Measurements from ENCODE around the gene SLC6A12. TPM values are rescaled to one million over a fixed set of nuclear protein-coding genes. Genes with fewer than 3 reads are reported as not detected.

SLC6A12 gene
- total RNA-seq, 1 experiment from 2014 or later: 0.17 TPM

DNA sequence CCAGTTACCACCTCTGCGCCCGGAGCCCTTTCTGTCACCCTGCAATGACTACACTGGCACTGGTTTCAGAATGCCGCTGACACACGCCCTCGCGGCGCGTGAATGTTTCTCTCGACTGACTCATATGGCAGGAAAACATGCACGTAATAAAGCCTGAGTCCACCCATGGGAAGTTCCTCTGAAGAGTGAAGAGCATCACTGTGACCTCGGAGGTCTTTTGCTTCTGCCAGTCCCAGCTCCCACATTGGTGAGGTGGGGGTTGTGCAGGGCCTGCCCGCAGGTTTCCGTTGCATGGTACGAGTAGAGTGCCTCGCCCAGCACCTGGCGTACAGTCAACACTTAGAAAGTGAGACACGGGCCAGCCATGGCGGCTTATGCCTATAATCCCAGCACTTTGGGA lies 11.1 kb upstream of the SLC6A12 start:
- Histone ChIP-seq H3K27ac (ENCODE audit: insufficient read length, low read depth, low read length) (no peak overlapping the region), H3K27me3 (ENCODE audit: insufficient read depth, low read length) (no peaks in the 10 kb centered on the region), H3K23ac (ENCODE audit: insufficient read length, low read depth, low read length) (no peak overlapping the region), H3K14ac (ENCODE audit: insufficient read depth, low read length) (no peak overlapping the region), H3K9me3 (ENCODE audit: control insufficient read depth, low read depth, low read length) (no peaks in the 10 kb centered on the region), H2AFZ (ENCODE audit: low read length) (no peak overlapping the region), H4K8ac (replicated peaks; ENCODE audit: insufficient read length, low read depth, low read length) (no peak overlapping the region), H4K20me1 (ENCODE audit: control insufficient read depth, insufficient read depth, insufficient read length) (no peaks in the 10 kb centered on the region), H3K18ac (ENCODE audit: insufficient read length, low read depth, low read length) (no peak overlapping the region), H3T11ph (ENCODE audit: low read length) (no peak overlapping the region), H2BK12ac (ENCODE audit: insufficient read length, low read depth, low read length) (no peak overlapping the region), H2BK20ac (ENCODE audit: low read depth, low read length, poor library complexity, severe bottlenecking) (no peak overlapping the region), H3K79me2 (ENCODE audit: insufficient read depth, low read length) (no peaks in the 10 kb centered on the region), H4K5ac (ENCODE audit: insufficient read length, low read depth, low read length) (no peak overlapping the region), H2BK5ac (ENCODE audit: insufficient read length, low read length) (no peak overlapping the region), H3K56ac (ENCODE audit: insufficient read length, low read depth, low read length) (no peak overlapping the region), H3K79me1 (ENCODE audit: insufficient read depth, low read depth, low read length, poor library complexity, severe bottlenecking) (no peaks in the 10 kb centered on the region), H3K4ac (ENCODE audit: low read depth, low read length) (no peak overlapping the region), H2AK5ac (ENCODE audit: insufficient read length, low read length) (no peak overlapping the region), H3K9ac (ENCODE audit: extremely low read depth, insufficient read length, low read length) (no peak overlapping the region), H3K4me2 (ENCODE audit: insufficient read depth, insufficient read length, low read length) (no peak overlapping the region), H3K23me2 (ENCODE audit: insufficient read length, low read depth, low read length, poor library complexity, severe bottlenecking) (peaks cover 4% of the 10 kb centered on the region), H2BK15ac (ENCODE audit: low read depth, low read length) (no peak overlapping the region), H4K91ac (ENCODE audit: insufficient read length, low read depth, low read length) (no peak overlapping the region), H2BK120ac (ENCODE audit: low read depth, low read length, poor library complexity, severe bottlenecking) (no peak overlapping the region), H3K4me1 (ENCODE audit: insufficient read depth, low read length) (no peaks in the 10 kb centered on the region)
- no peak overlapping the region for H3K4me3 Mint-ChIP-seq
- no peak overlapping the region for H3K27ac Mint-ChIP-seq
- peak; percentile 24 for DNase-seq
- H3K4me1 Mint-ChIP-seq: peaks cover 4 to 21% of the 10 kb centered on the region in 2 experiments
- TF ChIP-seq, protein P1, sequence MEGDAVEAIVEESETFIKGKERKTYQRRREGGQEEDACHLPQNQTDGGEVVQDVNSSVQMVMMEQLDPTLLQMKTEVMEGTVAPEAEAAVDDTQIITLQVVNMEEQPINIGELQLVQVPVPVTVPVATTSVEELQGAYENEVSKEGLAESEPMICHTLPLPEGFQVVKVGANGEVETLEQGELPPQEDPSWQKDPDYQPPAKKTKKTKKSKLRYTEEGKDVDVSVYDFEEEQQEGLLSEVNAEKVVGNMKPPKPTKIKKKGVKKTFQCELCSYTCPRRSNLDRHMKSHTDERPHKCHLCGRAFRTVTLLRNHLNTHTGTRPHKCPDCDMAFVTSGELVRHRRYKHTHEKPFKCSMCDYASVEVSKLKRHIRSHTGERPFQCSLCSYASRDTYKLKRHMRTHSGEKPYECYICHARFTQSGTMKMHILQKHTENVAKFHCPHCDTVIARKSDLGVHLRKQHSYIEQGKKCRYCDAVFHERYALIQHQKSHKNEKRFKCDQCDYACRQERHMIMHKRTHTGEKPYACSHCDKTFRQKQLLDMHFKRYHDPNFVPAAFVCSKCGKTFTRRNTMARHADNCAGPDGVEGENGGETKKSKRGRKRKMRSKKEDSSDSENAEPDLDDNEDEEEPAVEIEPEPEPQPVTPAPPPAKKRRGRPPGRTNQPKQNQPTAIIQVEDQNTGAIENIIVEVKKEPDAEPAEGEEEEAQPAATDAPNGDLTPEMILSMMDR (conservative IDR thresholded peaks at IDR 0.05): no peak
- H3K27me3 Mint-ChIP-seq (ENCODE audit: low read depth): peaks cover 18% of the 10 kb centered on the region
- H3K36me3 Mint-ChIP-seq (ENCODE audit: insufficient read depth in 1 of 3, low read depth in 3 of 3): no peaks in the 10 kb centered on the region
- no CpG with 5 or more reads among the region's 18 CpGs for whole genome bisulfite sequencing (ENCODE audit: extremely low coverage, insufficient read length, low lambda C conversion rate)
- H3K9me3 Mint-ChIP-seq: no peaks in the 10 kb centered on the region
